Vagina (tissue), 2 donors: Measurements from ENCODE around the gene CPNE9.

Experiments
- POLR2A ChIP-seq, 2 donors: fragments of 450-650 bp; IDR thresholded peaks; one replicate each; pipeline ENCODE4 v1.6.1; 2017; ENCODE audit warnings: antibody characterized with exemption in 2 of 2, mild to moderate bottlenecking in 2 of 2, moderate library complexity in 2 of 2
- TF ChIP-seq, protein P1 (sequence below), 3 experiments: fragments of 450-650 bp in 2 of 3; fragments of 200-600 bp in 1 of 3; sonication (generic) in 1 of 3; IDR thresholded peaks; one replicate each; pipeline ENCODE4 v1.5.1; 2017 to 2019; ENCODE audit warnings: antibody characterized with exemption in 3 of 3, mild to moderate bottlenecking in 2 of 3, moderate library complexity in 2 of 3

DNA sequence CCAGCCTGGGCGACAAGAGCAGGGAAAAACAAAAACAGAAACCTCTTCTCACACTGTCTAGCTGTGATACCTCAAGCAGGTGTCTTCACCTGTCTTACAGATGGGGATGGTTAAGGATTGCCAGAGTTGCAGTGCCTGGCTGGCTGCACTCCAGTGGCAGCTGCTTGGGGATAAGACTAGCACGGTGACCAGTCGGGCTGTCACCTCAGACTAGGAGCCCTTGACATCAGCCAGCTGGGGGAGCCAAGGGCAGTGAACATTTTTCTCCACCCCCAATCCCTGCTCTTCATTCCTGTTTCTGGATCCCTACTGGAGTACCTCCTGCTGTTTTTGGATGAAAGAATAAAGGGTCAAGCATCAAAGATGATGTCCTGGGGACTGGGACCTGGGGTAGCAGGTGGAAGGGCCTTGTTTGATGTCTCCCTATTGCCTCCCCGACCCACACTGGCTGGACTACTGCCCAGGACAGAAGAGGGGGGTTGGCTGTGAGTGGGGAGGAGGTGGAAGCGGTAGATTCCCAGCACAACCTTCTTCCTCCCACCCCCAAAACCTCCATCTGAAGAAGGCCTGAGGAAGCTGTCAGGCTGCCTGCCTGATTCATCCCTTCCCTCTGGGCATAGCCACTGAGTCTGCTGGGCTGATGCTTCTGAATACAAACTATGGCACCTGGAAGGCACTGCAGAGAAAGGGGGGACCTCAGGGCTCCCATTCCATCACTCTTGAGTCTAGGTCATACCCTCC, 7.0 kb upstream of the CPNE9 start:
- TF ChIP-seq, protein P1, sequence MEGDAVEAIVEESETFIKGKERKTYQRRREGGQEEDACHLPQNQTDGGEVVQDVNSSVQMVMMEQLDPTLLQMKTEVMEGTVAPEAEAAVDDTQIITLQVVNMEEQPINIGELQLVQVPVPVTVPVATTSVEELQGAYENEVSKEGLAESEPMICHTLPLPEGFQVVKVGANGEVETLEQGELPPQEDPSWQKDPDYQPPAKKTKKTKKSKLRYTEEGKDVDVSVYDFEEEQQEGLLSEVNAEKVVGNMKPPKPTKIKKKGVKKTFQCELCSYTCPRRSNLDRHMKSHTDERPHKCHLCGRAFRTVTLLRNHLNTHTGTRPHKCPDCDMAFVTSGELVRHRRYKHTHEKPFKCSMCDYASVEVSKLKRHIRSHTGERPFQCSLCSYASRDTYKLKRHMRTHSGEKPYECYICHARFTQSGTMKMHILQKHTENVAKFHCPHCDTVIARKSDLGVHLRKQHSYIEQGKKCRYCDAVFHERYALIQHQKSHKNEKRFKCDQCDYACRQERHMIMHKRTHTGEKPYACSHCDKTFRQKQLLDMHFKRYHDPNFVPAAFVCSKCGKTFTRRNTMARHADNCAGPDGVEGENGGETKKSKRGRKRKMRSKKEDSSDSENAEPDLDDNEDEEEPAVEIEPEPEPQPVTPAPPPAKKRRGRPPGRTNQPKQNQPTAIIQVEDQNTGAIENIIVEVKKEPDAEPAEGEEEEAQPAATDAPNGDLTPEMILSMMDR (IDR thresholded peaks at IDR 0.05), result no peak
- TF ChIP-seq POLR2A (IDR thresholded peaks at IDR 0.05), result no peak
